ENCODE measurements around the gene FLRT1.
A peak's percentile ranks its signal among the peaks of the same experiment; 100 is the strongest.

FLRT1 gene

GRCh38 chr11:64072403-64072802 is 36.7 kb downstream of the FLRT1 start:
- Histone ChIP-seq H3K27ac (ENCODE audit: low read depth, low read length) (no peak overlapping the region), H3K9ac (ENCODE audit: low read length) (no peak overlapping the region), H3K36me3 (ENCODE audit: control insufficient read depth in 1 of 2, insufficient read depth in 2 of 2, low read length in 2 of 2) (no peaks in the 10 kb centered on the region), H3K27me3 (ENCODE audit: insufficient read depth, low read length) (no peaks in the 10 kb centered on the region), H4K91ac (ENCODE audit: low read depth, low read length) (no peak overlapping the region), H3K18ac (ENCODE audit: low read length) (no peak overlapping the region), H3K23ac (ENCODE audit: low read length) (no peak overlapping the region), H4K8ac (ENCODE audit: low read depth, low read length) (no peak overlapping the region), H3K4me2 (ENCODE audit: low read length) (no peak overlapping the region), H4K12ac (ENCODE audit: low read depth, low read length) (no peak overlapping the region), H2BK5ac (ENCODE audit: low read depth, low read length, poor library complexity) (no peak overlapping the region), H3K79me1 (ENCODE audit: low read length) (no peaks in the 10 kb centered on the region), H3K79me2 (ENCODE audit: control insufficient read depth, insufficient read depth, low read length, poor library complexity) (no peaks in the 10 kb centered on the region), H3K14ac (ENCODE audit: low read length) (no peak overlapping the region), H3K9me3 (ENCODE audit: insufficient read depth, low read depth, low read length) (no peaks in the 10 kb centered on the region), H3K4ac (ENCODE audit: low read depth, low read length) (no peak overlapping the region), H2AK5ac (ENCODE audit: low read length) (no peak overlapping the region), H2BK120ac (ENCODE audit: insufficient read depth, low read length, poor library complexity) (no peak overlapping the region), H3K4me3 (ENCODE audit: low read depth, low read length) (no peak overlapping the region), H3K4me1 (ENCODE audit: control insufficient read depth in 1 of 2, insufficient read depth in 2 of 2, low read length in 2 of 2) (peaks cover 5 to 6% of the 10 kb centered on the region in 2 experiments), H2AFZ (ENCODE audit: insufficient read depth, low read length, poor library complexity) (no peak overlapping the region), H2BK12ac (ENCODE audit: low read length) (no peak overlapping the region)
- WGBS (ENCODE audit: extremely low coverage, insufficient coverage, insufficient read length): no CpG with 5 or more reads among the region's 8 CpGs
- DNase-seq: no peak

- no peaks in the 10 kb centered on the region for H3K36me3 ChIP-seq (ENCODE audit: control insufficient read depth in 1 of 2, insufficient read depth in 2 of 2, low read length in 2 of 2)
- no peak overlapping the region for H3K4me3 ChIP-seq (ENCODE audit: low read depth, low read length)
- H3K27me3 ChIP-seq (ENCODE audit: insufficient read depth, low read length): no peaks in the 10 kb centered on the region
- H2BK5ac ChIP-seq (ENCODE audit: low read depth, low read length, poor library complexity): no peak overlapping the region
- no peak overlapping the region for H3K27ac ChIP-seq (ENCODE audit: low read depth, low read length)
- H3K23ac ChIP-seq (ENCODE audit: low read length): no peak overlapping the region
- no peak overlapping the region for H4K12ac ChIP-seq (ENCODE audit: low read depth, low read length)
- no peaks in the 10 kb centered on the region for H3K79me2 ChIP-seq (ENCODE audit: control insufficient read depth, insufficient read depth, low read length, poor library complexity)
- H2AK5ac ChIP-seq (ENCODE audit: low read length): no peak overlapping the region
- H4K8ac ChIP-seq (ENCODE audit: low read depth, low read length): no peak overlapping the region
- H3K9ac ChIP-seq (ENCODE audit: low read length): no peak overlapping the region
- H3K4me2 ChIP-seq (ENCODE audit: low read length): no peak overlapping the region
- H2AFZ ChIP-seq (ENCODE audit: insufficient read depth, low read length, poor library complexity): no peak overlapping the region
- H3K79me1 ChIP-seq (ENCODE audit: low read length): no peaks in the 10 kb centered on the region
- no CpG with 5 or more reads among the region's 9 CpGs for WGBS (ENCODE audit: extremely low coverage, insufficient coverage, insufficient read length)
- H4K91ac ChIP-seq (ENCODE audit: low read depth, low read length): no peak overlapping the region
- H2BK120ac ChIP-seq (ENCODE audit: insufficient read depth, low read length, poor library complexity): no peak overlapping the region
- no peak for DNase-seq
- H3K9me3 ChIP-seq (ENCODE audit: insufficient read depth, low read depth, low read length): no peaks in the 10 kb centered on the region
- no peak overlapping the region for H3K4ac ChIP-seq (ENCODE audit: low read depth, low read length)
- no peak overlapping the region for H2BK12ac ChIP-seq (ENCODE audit: low read length)
- H3K4me1 ChIP-seq (ENCODE audit: control insufficient read depth in 1 of 2, insufficient read depth in 2 of 2, low read length in 2 of 2): peaks cover 5 to 6% of the 10 kb centered on the region in 2 experiments
- no peak overlapping the region for H3K18ac ChIP-seq (ENCODE audit: low read length)
- H3K14ac ChIP-seq (ENCODE audit: low read length): no peak overlapping the region
Observed at GRCh38 chr11:64072871-64073270, 37.1 kb downstream of the FLRT1 start.

GRCh38 chr11:64073542-64073941 is 37.8 kb downstream of the FLRT1 start:
- H3K79me2 ChIP-seq (ENCODE audit: control insufficient read depth, insufficient read depth, low read length, poor library complexity): no peaks in the 10 kb centered on the region
- H3K27ac ChIP-seq (ENCODE audit: low read depth, low read length): no peak overlapping the region
- no peak overlapping the region for H3K4me3 ChIP-seq (ENCODE audit: low read depth, low read length)
- peaks cover 5 to 6% of the 10 kb centered on the region in 2 experiments for H3K4me1 ChIP-seq (ENCODE audit: control insufficient read depth in 1 of 2, insufficient read depth in 2 of 2, low read length in 2 of 2)
- H2BK5ac ChIP-seq (ENCODE audit: low read depth, low read length, poor library complexity): no peak overlapping the region
- H3K18ac ChIP-seq (ENCODE audit: low read length): no peak overlapping the region
- H4K91ac ChIP-seq (ENCODE audit: low read depth, low read length): no peak overlapping the region
- H3K4ac ChIP-seq (ENCODE audit: low read depth, low read length): no peak overlapping the region
- H3K14ac ChIP-seq (ENCODE audit: low read length): no peak overlapping the region
- H4K8ac ChIP-seq (ENCODE audit: low read depth, low read length): no peak overlapping the region
- no peaks in the 10 kb centered on the region for H3K27me3 ChIP-seq (ENCODE audit: insufficient read depth, low read length)
- no peak overlapping the region for H2BK12ac ChIP-seq (ENCODE audit: low read length)
- no peaks in the 10 kb centered on the region for H3K36me3 ChIP-seq (ENCODE audit: control insufficient read depth in 1 of 2, insufficient read depth in 2 of 2, low read length in 2 of 2)
- no CpG with 5 or more reads among the region's 13 CpGs for WGBS (ENCODE audit: extremely low coverage, insufficient coverage, insufficient read length)
- DNase-seq: no peak
- H3K9me3 ChIP-seq (ENCODE audit: insufficient read depth, low read depth, low read length): no peaks in the 10 kb centered on the region
- H4K12ac ChIP-seq (ENCODE audit: low read depth, low read length): no peak overlapping the region
- no peak overlapping the region for H2BK120ac ChIP-seq (ENCODE audit: insufficient read depth, low read length, poor library complexity)
- H2AK5ac ChIP-seq (ENCODE audit: low read length): no peak overlapping the region
- no peak overlapping the region for H2AFZ ChIP-seq (ENCODE audit: insufficient read depth, low read length, poor library complexity)
- H3K9ac ChIP-seq (ENCODE audit: low read length): no peak overlapping the region
- no peak overlapping the region for H3K4me2 ChIP-seq (ENCODE audit: low read length)
- no peaks in the 10 kb centered on the region for H3K79me1 ChIP-seq (ENCODE audit: low read length)
- no peak overlapping the region for H3K23ac ChIP-seq (ENCODE audit: low read length)

- Histone ChIP-seq H3K4me1 (ENCODE audit: control insufficient read depth in 1 of 2, insufficient read depth in 2 of 2, low read length in 2 of 2) (peaks cover 5 to 6% of the 10 kb centered on the region in 2 experiments), H2BK120ac (ENCODE audit: insufficient read depth, low read length, poor library complexity) (no peak overlapping the region), H3K23ac (ENCODE audit: low read length) (no peak overlapping the region), H3K18ac (ENCODE audit: low read length) (no peak overlapping the region), H3K4me2 (ENCODE audit: low read length) (no peak overlapping the region), H3K79me1 (ENCODE audit: low read length) (no peaks in the 10 kb centered on the region), H3K36me3 (ENCODE audit: control insufficient read depth in 1 of 2, insufficient read depth in 2 of 2, low read length in 2 of 2) (no peaks in the 10 kb centered on the region), H3K27me3 (ENCODE audit: insufficient read depth, low read length) (no peaks in the 10 kb centered on the region), H2BK12ac (ENCODE audit: low read length) (no peak overlapping the region), H3K14ac (ENCODE audit: low read length) (no peak overlapping the region), H3K9me3 (ENCODE audit: insufficient read depth, low read depth, low read length) (no peaks in the 10 kb centered on the region), H2AK5ac (ENCODE audit: low read length) (no peak overlapping the region), H3K4ac (ENCODE audit: low read depth, low read length) (no peak overlapping the region), H2BK5ac (ENCODE audit: low read depth, low read length, poor library complexity) (no peak overlapping the region), H3K9ac (ENCODE audit: low read length) (no peak overlapping the region), H4K12ac (ENCODE audit: low read depth, low read length) (no peak overlapping the region), H2AFZ (ENCODE audit: insufficient read depth, low read length, poor library complexity) (no peak overlapping the region), H3K79me2 (ENCODE audit: control insufficient read depth, insufficient read depth, low read length, poor library complexity) (no peaks in the 10 kb centered on the region), H4K91ac (ENCODE audit: low read depth, low read length) (no peak overlapping the region), H4K8ac (ENCODE audit: low read depth, low read length) (no peak overlapping the region), H3K4me3 (ENCODE audit: low read depth, low read length) (no peak overlapping the region), H3K27ac (ENCODE audit: low read depth, low read length) (no peak overlapping the region)
- peak in 1 of 2 donors; percentile 29 for DNase-seq
- no CpG with 5 or more reads among the region's 10 CpGs for WGBS (ENCODE audit: extremely low coverage, insufficient coverage, insufficient read length)
Observed at GRCh38 chr11:64074239-64074638, 38.5 kb downstream of the FLRT1 start.
